SK-N-SH (cell line): ENCODE data around the gene TMTC4. TPM values are rescaled to one million over a fixed set of nuclear protein-coding genes. Genes with fewer than 3 reads are reported as not detected.

Source experiments
- CTCF ChIA-PET: fragments of 300-600, 350-600 bp; formaldehyde crosslinking; extraction: SDS; loops from one replicate; lab custom pipeline; 2021; lab: Yijun Ruan, JAX
- POLR2A ChIA-PET: fragments of 350-600 bp; sonication (Branson Sonifier 250); formaldehyde crosslinking; extraction: SDS; loops from one replicate; lab custom pipeline; 2020; ENCODE audit warnings: antibody characterized with exemption, inconsistent platforms; lab: Yijun Ruan, JAX
- DNase-seq: peaks from one replicate; pipeline ENCODE4 v3.0.0; 2012
- H2AFZ ChIP-seq: fragments of 200-600 bp; sonication (generic); 2 replicates; pipeline ENCODE4 v1.8.1; 2016; ENCODE audit warnings: antibody characterized with exemption, mild to moderate bottlenecking, low read depth
- H3F3A ChIP-seq: fragments of 200-600 bp; sonication (generic); replicated peaks from 2 replicates; pipeline ENCODE3; 2016; ENCODE audit warnings: antibody characterized with exemption, mild to moderate bottlenecking; ENCODE audit not compliant: insufficient read depth
- H3K27ac ChIP-seq, 2 experiments: fragments of 200-500 bp in 1 of 2; fragments of 200-600 bp in 1 of 2; sonication (Bioruptor generic) in 1 of 2; sonication (generic), shearing (Covaris generic) in 1 of 2; 2 replicates each; pipeline versions ENCODE4 v1.5.1 to v1.6.1; 2014 to 2016; ENCODE audit warnings: low read depth in 2 of 2, inconsistent platforms in 1 of 2, low read length in 1 of 2, mild to moderate bottlenecking in 1 of 2, mixed read lengths in 1 of 2
- H3K27me3 ChIP-seq: fragments of 200-600 bp; sonication (generic), shearing (Covaris generic); 2 replicates; pipeline ENCODE4 v1.6.1; 2016; ENCODE audit warnings: mixed run types; ENCODE audit not compliant: insufficient read depth
- H3K36me3 ChIP-seq, 2 experiments: fragments of 200-500 bp in 1 of 2; fragments of 200-600 bp in 1 of 2; sonication (Bioruptor generic) in 1 of 2; sonication (generic) in 1 of 2; replicated peaks in 1 of 2; 2 replicates each; pipeline versions ENCODE3 to v1.5.1; 2014 to 2016; ENCODE audit warnings: low read length in 1 of 2, mild to moderate bottlenecking in 1 of 2; ENCODE audit not compliant: insufficient read depth in 2 of 2, control insufficient read depth in 1 of 2
- H3K4me1 ChIP-seq, 2 experiments: fragments of 200-500 bp in 1 of 2; fragments of 200-600 bp in 1 of 2; sonication (Bioruptor generic) in 1 of 2; sonication (generic), shearing (Covaris generic) in 1 of 2; 2 replicates each; pipeline versions ENCODE4 v1.5.1 to v1.6.1; 2014 to 2016; ENCODE audit warnings: low read depth in 1 of 2, low read length in 1 of 2, mixed run types in 1 of 2; ENCODE audit not compliant: insufficient read depth in 2 of 2, control insufficient read depth in 1 of 2
- H3K4me2 ChIP-seq: fragments of 200-600 bp; sonication (generic), shearing (Covaris generic); 2 replicates; pipeline ENCODE4 v1.6.1; 2017; ENCODE audit warnings: mixed run types
- H3K4me3 ChIP-seq, 2 experiments: fragments of 200-500 bp in 1 of 2; fragments of 200-600 bp in 1 of 2; sonication (Bioruptor generic) in 1 of 2; sonication (generic), shearing (Covaris generic) in 1 of 2; 2 replicates each; pipeline versions ENCODE4 v1.5.1 to v1.8.1; 2014 to 2016; ENCODE audit warnings: low read depth in 2 of 2, inconsistent platforms in 1 of 2, low read length in 1 of 2, mild to moderate bottlenecking in 1 of 2, mixed read lengths in 1 of 2, moderate library complexity in 1 of 2
- H3K79me2 ChIP-seq: fragments of 200-600 bp; sonication (generic); 2 replicates; pipeline ENCODE4 v1.8.1; 2017; ENCODE audit warnings: mild to moderate bottlenecking; ENCODE audit not compliant: insufficient read depth
- H3K9ac ChIP-seq: fragments of 200-600 bp; sonication (generic); 2 replicates; pipeline ENCODE4 v1.6.1; 2017; ENCODE audit warnings: mixed run types
- H3K9me2 ChIP-seq: fragments of 200-600 bp; sonication (generic); 2 replicates; pipeline ENCODE4 v1.6.1; 2017; ENCODE audit warnings: mixed run types
- H3K9me3 ChIP-seq: fragments of 200-600 bp; sonication (generic); 2 replicates; pipeline ENCODE4 v1.6.1; 2017; ENCODE audit warnings: mixed run types, mild to moderate bottlenecking, moderate library complexity
- H4K20me1 ChIP-seq: fragments of 200-600 bp; sonication (generic); 2 replicates; pipeline ENCODE4 v1.6.1; 2017; ENCODE audit warnings: mild to moderate bottlenecking, mixed run types; ENCODE audit not compliant: insufficient read depth
- CHD2 ChIP-seq: fragments of 150-350 bp; IDR thresholded peaks from 2 replicates; pipeline ENCODE4 v1.6.1; 2018; ENCODE audit warnings: low read length; ENCODE audit not compliant: partially characterized antibody
- EP300 ChIP-seq, 2 experiments: IDR thresholded peaks; 2 replicates each; pipeline versions ENCODE4 v1.4.0 to v1.6.1; 2012; ENCODE audit warnings: borderline replicate concordance in 1 of 2, low read depth in 1 of 2, low read length in 1 of 2
- FOSL2 ChIP-seq: IDR thresholded peaks from 2 replicates; pipeline ENCODE4 v1.4.0; 2012; ENCODE audit warnings: low read depth, mild to moderate bottlenecking, moderate library complexity, borderline replicate concordance
- FOXM1 ChIP-seq: IDR thresholded peaks from 2 replicates; pipeline ENCODE4 v1.4.0; 2012; ENCODE audit warnings: low read depth, mild to moderate bottlenecking
- MAX ChIP-seq: IDR thresholded peaks from 2 replicates; pipeline ENCODE4 v1.4.0; 2012; ENCODE audit warnings: low read depth
- MEF2A ChIP-seq: IDR thresholded peaks from 2 replicates; pipeline ENCODE4 v1.4.0; 2012; ENCODE audit warnings: low read depth, borderline replicate concordance
- MXI1 ChIP-seq: IDR thresholded peaks from 2 replicates; pipeline ENCODE4 v1.6.1; 2012; ENCODE audit warnings: mild to moderate bottlenecking, low read depth, low read length, improper control_type of control experiment
- POLR2AphosphoS5 ChIP-seq: IDR thresholded peaks from 2 replicates; pipeline ENCODE4 v1.6.1; 2012; ENCODE audit warnings: low read depth, low read length
- RCOR1 ChIP-seq: fragments of 150-350 bp; IDR thresholded peaks from 2 replicates; pipeline ENCODE4 v1.6.1; 2017; ENCODE audit warnings: antibody characterized with exemption, low read length
- RXRA ChIP-seq: IDR thresholded peaks from 2 replicates; pipeline ENCODE4 v1.4.0; 2012; ENCODE audit warnings: low read depth, mild to moderate bottlenecking, borderline replicate concordance
- SIN3A ChIP-seq: IDR thresholded peaks from 2 replicates; pipeline ENCODE4 v1.6.1; 2012; ENCODE audit warnings: low read depth, mild to moderate bottlenecking, low read length, moderate library complexity, borderline replicate concordance
- TAF1 ChIP-seq: IDR thresholded peaks from 2 replicates; pipeline ENCODE4 v1.6.1; 2012; ENCODE audit warnings: low read depth, mild to moderate bottlenecking, low read length, moderate library complexity, borderline replicate concordance
- USF1 ChIP-seq: IDR thresholded peaks from 2 replicates; pipeline ENCODE4 v1.4.0; 2012; ENCODE audit warnings: low read depth, borderline replicate concordance
- WGBS: methylation state at CpG from one replicate; pipeline ENCODE4 v1.1.6; 2017; ENCODE audit warnings: low lambda C conversion rate; 5-methylcytosine and 5-hydroxymethylcytosine counted together
- polyA plus RNA-seq, 3 experiments: library from polyadenylated mRNA; depleted of rRNA; stranded (reverse); fragments of >200 nt; gene quantifications; 2 replicates each; pipeline ENCODE4 v1.2.3, GENCODE V29; 2012
- TF ChIP-seq, protein P1 (sequence below): IDR thresholded peaks from 2 replicates; pipeline ENCODE4 v1.4.0; 2012; ENCODE audit warnings: low read depth, borderline replicate concordance
- TF ChIP-seq, protein P2 (sequence below): IDR thresholded peaks from 2 replicates; pipeline ENCODE4 v1.6.1; 2012; ENCODE audit warnings: mild to moderate bottlenecking, low read depth, low read length, moderate library complexity
- TF ChIP-seq, protein P3 (sequence below): fragments of 150-350 bp; IDR thresholded peaks from 2 replicates; pipeline ENCODE4 v1.6.1; 2016; ENCODE audit warnings: mild to moderate bottlenecking, low read depth, low read length

Gene TMTC4
- polyA plus RNA-seq, 1 of the 3 experiments (the other 2 are of a cell fraction): 22.3 TPM

DNA sequence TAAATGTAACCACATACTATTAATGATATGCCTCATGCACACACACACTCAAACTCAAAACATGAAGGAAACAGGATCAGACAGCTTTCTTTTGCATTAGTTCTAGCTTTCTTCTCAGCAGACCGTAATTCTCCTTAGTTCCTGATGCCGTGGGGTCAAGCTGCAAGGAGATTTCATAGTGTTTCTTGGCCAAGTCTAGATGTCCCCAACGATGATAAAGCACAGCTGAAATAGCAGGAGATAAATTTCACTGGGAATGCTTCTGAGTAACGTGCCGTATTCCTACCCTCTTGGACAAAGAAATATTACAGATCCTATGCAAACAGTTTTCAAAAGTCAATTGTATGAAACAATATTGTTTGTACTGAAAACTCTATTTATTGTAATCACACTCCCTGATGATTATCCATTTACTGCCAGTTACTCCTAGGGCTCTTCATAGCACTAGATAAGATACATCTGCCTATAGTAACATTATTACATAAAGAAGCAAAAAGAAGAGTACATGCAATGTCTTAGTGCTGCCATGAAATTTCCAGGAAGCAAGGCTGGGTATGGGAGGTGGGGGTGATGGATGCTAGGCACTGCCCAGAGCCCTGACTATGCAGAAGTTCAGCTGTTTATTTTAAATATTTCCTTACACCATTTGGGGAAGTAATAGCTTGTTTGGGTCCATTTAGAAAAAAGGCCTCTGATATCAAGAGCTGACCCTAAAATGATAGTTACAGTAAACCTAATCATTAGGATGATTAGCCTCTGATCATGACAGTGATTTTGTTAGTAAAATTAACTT, 69.5 kb downstream of the TMTC4 start:
- H3K36me3 ChIP-seq: peaks cover 0 to 4% of the 10 kb centered on the region in 2 experiments
- no peaks in the 10 kb centered on the region for H3K4me1 ChIP-seq
- no peak for TF ChIP-seq FOXM1
- TF ChIP-seq, protein P1, sequence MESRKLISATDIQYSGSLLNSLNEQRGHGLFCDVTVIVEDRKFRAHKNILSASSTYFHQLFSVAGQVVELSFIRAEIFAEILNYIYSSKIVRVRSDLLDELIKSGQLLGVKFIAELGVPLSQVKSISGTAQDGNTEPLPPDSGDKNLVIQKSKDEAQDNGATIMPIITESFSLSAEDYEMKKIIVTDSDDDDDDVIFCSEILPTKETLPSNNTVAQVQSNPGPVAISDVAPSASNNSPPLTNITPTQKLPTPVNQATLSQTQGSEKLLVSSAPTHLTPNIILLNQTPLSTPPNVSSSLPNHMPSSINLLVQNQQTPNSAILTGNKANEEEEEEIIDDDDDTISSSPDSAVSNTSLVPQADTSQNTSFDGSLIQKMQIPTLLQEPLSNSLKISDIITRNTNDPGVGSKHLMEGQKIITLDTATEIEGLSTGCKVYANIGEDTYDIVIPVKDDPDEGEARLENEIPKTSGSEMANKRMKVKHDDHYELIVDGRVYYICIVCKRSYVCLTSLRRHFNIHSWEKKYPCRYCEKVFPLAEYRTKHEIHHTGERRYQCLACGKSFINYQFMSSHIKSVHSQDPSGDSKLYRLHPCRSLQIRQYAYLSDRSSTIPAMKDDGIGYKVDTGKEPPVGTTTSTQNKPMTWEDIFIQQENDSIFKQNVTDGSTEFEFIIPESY: no peak
- no peak for TF ChIP-seq RXRA
- TF ChIP-seq CHD2: no peak
- no peak for TF ChIP-seq POLR2AphosphoS5
- TF ChIP-seq FOSL2: no peak
- no peak for TF ChIP-seq RCOR1
- TF ChIP-seq MEF2A: no peak
- DNase-seq: no peak
- 86% methylated on average over 5 of the region's 5 CpGs for WGBS
- ChIA-PET CTCF (interaction anchor here (5.1 kb wide), 1 partner anchor 16 kb away, joined by 20 read pairs; the partner anchor contains the start of gene GGACT), POLR2A (no interaction called here)
- no peaks in the 10 kb centered on the region for H3K9me2 ChIP-seq
- no peaks in the 10 kb centered on the region for H3F3A ChIP-seq
- H3K9me3 ChIP-seq: no peaks in the 10 kb centered on the region
- H3K9ac ChIP-seq: no peak overlapping the region
- no peaks in the 10 kb centered on the region for H3K27me3 ChIP-seq
- no peak overlapping the region for H2AFZ ChIP-seq
- H4K20me1 ChIP-seq: no peaks in the 10 kb centered on the region
- H3K27ac ChIP-seq: no peak overlapping the region
- H3K79me2 ChIP-seq: no peaks in the 10 kb centered on the region
- H3K4me2 ChIP-seq: no peak overlapping the region
- H3K4me3 ChIP-seq: no peak overlapping the region

DNA sequence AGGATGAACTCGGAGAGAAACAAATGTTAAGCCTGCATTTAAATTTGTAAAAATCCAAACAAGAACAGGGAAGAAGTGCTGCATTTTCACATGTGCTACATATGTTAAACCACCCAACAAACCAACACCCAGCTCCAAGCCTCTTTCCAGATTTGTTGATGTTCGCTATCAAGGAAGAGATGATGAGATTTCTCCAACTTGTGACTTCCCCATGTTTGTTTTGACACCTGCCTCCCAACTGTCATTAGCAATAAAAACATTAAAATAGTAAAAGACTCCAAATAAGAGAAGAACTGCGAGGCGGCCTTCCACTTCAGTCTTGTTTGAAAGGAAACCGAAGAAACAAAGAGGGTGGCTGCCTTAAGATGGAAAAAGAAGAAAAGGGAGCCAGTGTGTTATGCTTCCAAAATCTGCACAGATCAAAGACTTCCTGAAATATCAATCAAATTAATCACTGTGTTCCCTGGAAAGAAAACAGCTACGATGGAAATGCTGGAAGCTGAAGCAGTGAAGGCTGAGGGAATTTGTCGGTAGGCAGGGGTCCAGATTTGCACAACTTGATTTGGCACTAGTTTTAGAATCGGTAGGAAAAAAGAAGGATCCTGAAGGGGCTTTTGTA, 72.0 kb downstream of the TMTC4 start:
- no peaks in the 10 kb centered on the region for H3K9me3 ChIP-seq
- no peak overlapping the region for H3K9ac ChIP-seq
- POLR2A ChIA-PET: no interaction called here
- TF ChIP-seq, protein P2, sequence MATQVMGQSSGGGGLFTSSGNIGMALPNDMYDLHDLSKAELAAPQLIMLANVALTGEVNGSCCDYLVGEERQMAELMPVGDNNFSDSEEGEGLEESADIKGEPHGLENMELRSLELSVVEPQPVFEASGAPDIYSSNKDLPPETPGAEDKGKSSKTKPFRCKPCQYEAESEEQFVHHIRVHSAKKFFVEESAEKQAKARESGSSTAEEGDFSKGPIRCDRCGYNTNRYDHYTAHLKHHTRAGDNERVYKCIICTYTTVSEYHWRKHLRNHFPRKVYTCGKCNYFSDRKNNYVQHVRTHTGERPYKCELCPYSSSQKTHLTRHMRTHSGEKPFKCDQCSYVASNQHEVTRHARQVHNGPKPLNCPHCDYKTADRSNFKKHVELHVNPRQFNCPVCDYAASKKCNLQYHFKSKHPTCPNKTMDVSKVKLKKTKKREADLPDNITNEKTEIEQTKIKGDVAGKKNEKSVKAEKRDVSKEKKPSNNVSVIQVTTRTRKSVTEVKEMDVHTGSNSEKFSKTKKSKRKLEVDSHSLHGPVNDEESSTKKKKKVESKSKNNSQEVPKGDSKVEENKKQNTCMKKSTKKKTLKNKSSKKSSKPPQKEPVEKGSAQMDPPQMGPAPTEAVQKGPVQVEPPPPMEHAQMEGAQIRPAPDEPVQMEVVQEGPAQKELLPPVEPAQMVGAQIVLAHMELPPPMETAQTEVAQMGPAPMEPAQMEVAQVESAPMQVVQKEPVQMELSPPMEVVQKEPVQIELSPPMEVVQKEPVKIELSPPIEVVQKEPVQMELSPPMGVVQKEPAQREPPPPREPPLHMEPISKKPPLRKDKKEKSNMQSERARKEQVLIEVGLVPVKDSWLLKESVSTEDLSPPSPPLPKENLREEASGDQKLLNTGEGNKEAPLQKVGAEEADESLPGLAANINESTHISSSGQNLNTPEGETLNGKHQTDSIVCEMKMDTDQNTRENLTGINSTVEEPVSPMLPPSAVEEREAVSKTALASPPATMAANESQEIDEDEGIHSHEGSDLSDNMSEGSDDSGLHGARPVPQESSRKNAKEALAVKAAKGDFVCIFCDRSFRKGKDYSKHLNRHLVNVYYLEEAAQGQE: no peak
- TF ChIP-seq SIN3A: no peak
- no peak for TF ChIP-seq MEF2A
- TF ChIP-seq, protein P3, sequence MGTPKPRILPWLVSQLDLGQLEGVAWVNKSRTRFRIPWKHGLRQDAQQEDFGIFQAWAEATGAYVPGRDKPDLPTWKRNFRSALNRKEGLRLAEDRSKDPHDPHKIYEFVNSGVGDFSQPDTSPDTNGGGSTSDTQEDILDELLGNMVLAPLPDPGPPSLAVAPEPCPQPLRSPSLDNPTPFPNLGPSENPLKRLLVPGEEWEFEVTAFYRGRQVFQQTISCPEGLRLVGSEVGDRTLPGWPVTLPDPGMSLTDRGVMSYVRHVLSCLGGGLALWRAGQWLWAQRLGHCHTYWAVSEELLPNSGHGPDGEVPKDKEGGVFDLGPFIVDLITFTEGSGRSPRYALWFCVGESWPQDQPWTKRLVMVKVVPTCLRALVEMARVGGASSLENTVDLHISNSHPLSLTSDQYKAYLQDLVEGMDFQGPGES: no peak
- TF ChIP-seq CHD2: no peak
- TF ChIP-seq EP300 (IDR thresholded peaks at IDR 0.05; ENCODE audit: borderline replicate concordance in 1 of 2, low read depth in 1 of 2, low read length in 1 of 2): no peak
- TF ChIP-seq RCOR1: no peak
- no peak for TF ChIP-seq FOXM1
- TF ChIP-seq MXI1: no peak
- TF ChIP-seq TAF1: no peak
- no peak for TF ChIP-seq MAX
- no peak for TF ChIP-seq USF1
- TF ChIP-seq, all 33 proteins: peak for 0
- no peaks in the 10 kb centered on the region for H4K20me1 ChIP-seq
- DNase-seq: no peak
- no peaks in the 10 kb centered on the region for H3K9me2 ChIP-seq
- 89% methylated on average over 8 of the region's 8 CpGs for WGBS
- H3K27ac ChIP-seq: no peak overlapping the region
- H2AFZ ChIP-seq: no peak overlapping the region
- no peaks in the 10 kb centered on the region for H3K4me1 ChIP-seq
- H3K79me2 ChIP-seq: no peaks in the 10 kb centered on the region
- no peaks in the 10 kb centered on the region for H3K27me3 ChIP-seq
- H3K4me2 ChIP-seq: no peak overlapping the region
- no peaks in the 10 kb centered on the region for H3F3A ChIP-seq
- no peak overlapping the region for H3K4me3 ChIP-seq
- CTCF ChIA-PET: interaction anchor here (5.1 kb wide), 1 partner anchor 14 kb away, joined by 20 read pairs; the partner anchor contains the start of gene GGACT
- peaks cover 0 to 4% of the 10 kb centered on the region in 2 experiments for H3K36me3 ChIP-seq
